Suprapubic skin (tissue), 4 donors: ENCODE measurements around the gene TPCN2.

Source experiments
- CTCF ChIP-seq, 2 donors: fragments of 200-600 bp in 1 of 2; fragments of 450-650 bp in 1 of 2; sonication (generic) in 1 of 2; IDR thresholded peaks; one replicate each; pipeline ENCODE4 v1.5.1; 2016 to 2019; ENCODE audit warnings: antibody characterized with exemption in 2 of 2, mild to moderate bottlenecking in 1 of 2, moderate library complexity in 1 of 2
- EP300 ChIP-seq: sonication (generic); formaldehyde crosslinking; IDR thresholded peaks from one replicate; pipeline ENCODE4 v1.6.1; 2017; ENCODE audit warnings: antibody characterized with exemption
- POLR2A ChIP-seq, 2 donors: fragments of 450-650 bp; IDR thresholded peaks; one replicate each; pipeline ENCODE4 v1.6.1; 2017; ENCODE audit warnings: antibody characterized with exemption in 2 of 2, mild to moderate bottlenecking in 2 of 2, moderate library complexity in 2 of 2
- POLR2AphosphoS5 ChIP-seq, 3 donors: sonication (generic); formaldehyde crosslinking; IDR thresholded peaks; one replicate each; pipeline ENCODE4 v1.6.1; 2017; ENCODE audit warnings: antibody characterized with exemption in 3 of 3

- TF ChIP-seq POLR2A (IDR thresholded peaks at IDR 0.05) (no peak), CTCF (IDR thresholded peaks at IDR 0.05) (no peak), POLR2AphosphoS5 (IDR thresholded peaks at IDR 0.05) (no peak), EP300 (no peak)
These were observed 108.0 kb downstream of the TPCN2 start for GRCh38 chr11:69156673-69157155.
